HL-60 (cell line): ENCODE measurements around the gene PPP1R3C.

ENCODE experiments used
- CTCF ChIP-seq: IDR thresholded peaks from one replicate; pipeline ENCODE4 v1.5.1; 2011; ENCODE audit warnings: low read length, control low read depth, inconsistent platforms; ENCODE audit not compliant: insufficient read depth
- REST ChIP-seq: IDR thresholded peaks from 2 replicates; pipeline ENCODE4 v1.6.1; 2012; ENCODE audit warnings: low read depth; ENCODE audit not compliant: insufficient replicate concordance

GRCh38 chr10:91643700-91644099 lies 10.8 kb upstream of the PPP1R3C start:
- no peak for TF ChIP-seq CTCF
- TF ChIP-seq REST, result no peak
